NCI-H187 treated with DMSO at 0.1 percent for 48 hours (cell line): ENCODE measurements around the gene SLC27A2.

ENCODE experiments used
- DNase-seq: peaks from one replicate; lab custom pipeline; 2025; lab: John Stamatoyannopoulos, UW

SLC27A2 gene

GRCh38 chr15:50275908-50276307, 93.9 kb downstream of the SLC27A2 start:
- DNase-seq, result no peak

- DNase-seq, result no peak
Measured at GRCh38 chr15:50277370-50277769, 95.4 kb downstream of the SLC27A2 start.

- no peak for DNase-seq
Measured at GRCh38 chr15:50278496-50278895, 96.5 kb downstream of the SLC27A2 start.

- DNase-seq, result no peak
Measured at GRCh38 chr15:50280271-50280670, 98.3 kb downstream of the SLC27A2 start.

- DNase-seq, result no peak
Measured at GRCh38 chr15:50281427-50281826, 99.4 kb downstream of the SLC27A2 start.
